Measurements from ENCODE around the gene KMT2E.

- TF ChIP-seq CTCF (IDR thresholded peaks at IDR 0.05) (no peak), ZFX (IDR thresholded peaks at IDR 0.05; ENCODE audit: borderline replicate concordance) (no peak)
Measured at GRCh38 chr7:104980440-104980839, 33.6 kb upstream of the KMT2E start.
